ENCODE data around the gene NAA60. TPM values are rescaled to one million over a fixed set of nuclear protein-coding genes. Genes with fewer than 3 reads are reported as not detected.
"Not testable (repeated sequence)": the region's sequence is repeated elsewhere in the genome, so short reads cannot be mapped to it uniquely, and the experiment has no call there.

The NAA60 gene
- total and polyA plus RNA-seq, 12 donors, result 16.9 to 96.3 (median 52.3) TPM

DNA sequence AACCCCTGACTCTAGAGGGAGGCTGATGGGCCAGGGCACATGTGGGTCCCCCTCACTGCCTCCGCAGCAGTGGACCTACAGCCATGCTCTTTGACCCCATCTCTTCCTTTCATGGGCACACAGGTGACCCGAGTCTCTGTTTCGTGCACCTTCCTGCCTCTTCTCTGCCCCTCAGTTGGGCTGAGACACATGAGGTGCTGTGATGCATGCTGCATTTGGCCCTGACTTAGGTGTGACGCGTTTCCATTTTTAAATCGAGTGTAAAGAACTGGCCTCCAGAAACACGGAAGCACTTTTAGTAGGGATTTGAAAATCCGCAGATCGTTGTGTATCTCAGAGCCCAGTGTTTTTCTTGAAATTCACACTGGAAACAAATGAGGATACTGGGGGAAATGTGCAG is 27.2 kb downstream of the NAA60 start:
- intact Hi-C loops (cut with DNase I), result no loop called here
- H3K4me1 ChIP-seq (replicated peaks in 1 of 2), result peaks cover 0 to 30% of the 10 kb centered on the region in 2 donors
- no peak overlapping the region for H3K27ac ChIP-seq
- H3K27me3 ChIP-seq, result no peaks in the 10 kb centered on the region
- peaks cover 0 to 7% of the 10 kb centered on the region in 2 donors for H3K36me3 ChIP-seq (replicated peaks in 1 of 2)
- H3K4me3 ChIP-seq, result no peak overlapping the region
- WGBS, 4 donors, result 82 to 91% (median 86%) methylated on average over 9 of the region's 9 CpGs
- no peak for TF ChIP-seq CTCF (IDR thresholded peaks at IDR 0.05)
- TF ChIP-seq POLR2A (IDR thresholded peaks at IDR 0.05), result no peak
- DNase-seq, result no peak
- H3K9me3 ChIP-seq (replicated peaks in 1 of 3), result no peaks in the 10 kb centered on the region

DNA sequence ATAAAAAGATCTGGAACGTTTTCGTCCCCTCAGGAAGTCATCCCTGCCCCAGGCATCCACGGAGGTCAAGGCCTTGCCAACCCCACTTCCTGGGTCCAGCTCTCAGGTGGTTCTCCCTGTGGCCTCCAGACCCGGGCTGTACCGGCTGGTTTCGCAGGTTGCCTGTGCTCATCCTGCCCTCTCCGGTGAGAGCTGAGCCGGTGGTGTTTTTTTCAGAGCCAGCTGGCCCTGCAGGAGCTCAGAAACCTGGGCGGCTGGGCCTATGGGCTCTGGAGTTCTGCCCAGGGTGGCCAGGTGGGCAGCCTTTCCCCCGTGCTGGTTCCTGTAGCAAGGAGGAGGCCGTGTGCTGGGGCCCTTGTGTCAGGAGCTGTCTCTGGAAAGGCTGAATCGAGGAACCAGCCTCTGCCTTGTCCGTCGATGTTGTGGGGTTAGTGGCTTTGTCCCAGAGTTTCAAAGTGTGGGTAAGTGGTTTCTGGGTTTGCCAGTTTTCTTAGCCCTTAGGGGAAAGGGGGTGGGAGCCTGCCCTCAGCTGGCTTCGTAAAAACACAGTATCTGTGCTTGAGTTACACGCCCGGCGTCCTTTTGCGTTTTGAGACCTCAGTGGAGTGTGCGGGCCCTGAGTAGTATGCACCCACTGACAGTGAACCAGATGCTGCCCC is 28.2 kb downstream of the NAA60 start:
- 87 to 90% (median 89%) methylated on average over 12 to 20 of the region's 20 CpGs for WGBS, 4 donors
- intact Hi-C loops (cut with DNase I), result no loop called here
- peaks cover 0 to 25% of the 10 kb centered on the region in 2 donors for H3K4me1 ChIP-seq (replicated peaks in 1 of 2)

GRCh38 chr16:3472878-3473595 is 29.6 kb downstream of the NAA60 start:
- Histone ChIP-seq H3K4me1 (replicated peaks in 1 of 2) (peaks cover 0 to 12% of the 10 kb centered on the region in 2 donors), H3K4me3 (no peak overlapping the region), H3K27ac (no peak overlapping the region), H3K36me3 (replicated peaks in 1 of 2) (peaks cover 0 to 5% of the 10 kb centered on the region in 2 donors), H3K27me3 (no peaks in the 10 kb centered on the region), H3K9me3 (replicated peaks in 1 of 3) (no peaks in the 10 kb centered on the region)
- intact Hi-C loops (cut with DNase I), result no loop called here
- TF ChIP-seq POLR2A (IDR thresholded peaks at IDR 0.05) (no peak), CTCF (IDR thresholded peaks at IDR 0.05) (no peak)
- no peak for DNase-seq
- WGBS, 4 donors, result 78 to 86% (median 84%) methylated on average over 10 of the region's 10 CpGs

More for the DNA sequence above, 28.2 kb downstream of the NAA60 start:
- TF ChIP-seq CTCF (IDR thresholded peaks at IDR 0.05) (no peak), POLR2A (IDR thresholded peaks at IDR 0.05) (no peak)
- H3K9me3 ChIP-seq (replicated peaks in 1 of 3), result no peaks in the 10 kb centered on the region
- DNase-seq, result no peak
- no peak overlapping the region for H3K4me3 ChIP-seq
- no peak overlapping the region for H3K27ac ChIP-seq
- no peaks in the 10 kb centered on the region for H3K27me3 ChIP-seq
- peaks cover 0 to 5% of the 10 kb centered on the region in 2 donors for H3K36me3 ChIP-seq (replicated peaks in 1 of 2)

DNA sequence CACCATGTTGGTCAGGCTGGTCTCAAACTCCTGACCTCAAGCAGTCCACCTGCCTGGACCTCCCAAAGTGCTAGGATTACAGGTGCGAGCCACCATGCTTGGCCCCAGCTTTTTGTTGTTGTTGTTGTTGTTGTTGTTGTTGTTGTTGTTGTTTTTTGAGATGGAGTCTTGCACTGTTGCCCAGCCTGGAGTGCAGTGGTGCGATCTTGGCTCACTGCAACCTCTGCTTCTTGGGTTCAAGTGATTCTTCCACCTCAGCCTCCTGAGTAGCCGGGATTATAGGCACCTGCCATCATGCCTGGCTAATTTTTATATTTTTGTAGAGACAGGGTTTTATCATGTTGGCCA is 30.1 kb downstream of the NAA60 start:
- H3K27ac ChIP-seq; H3K4me3 ChIP-seq; H3K27me3 ChIP-seq; DNase-seq; H3K36me3 ChIP-seq (replicated peaks in 1 of 2); intact Hi-C loops (cut with DNase I); H3K9me3 ChIP-seq (replicated peaks in 1 of 3): not testable (repeated sequence)
- H3K4me1 ChIP-seq (replicated peaks in 1 of 2), result peaks cover 0 to 10% of the 10 kb centered on the region in 2 donors
- WGBS, 4 donors, result 77 to 95% (median 85%) methylated on average over 3 of the region's 3 CpGs

All from adrenal gland (tissue), 12 donors.